22Rv1 (cell line): Measurements from ENCODE around the gene SART3.

Source experiments
- ZFX ChIP-seq: fragments of 450-650 bp; IDR thresholded peaks from 2 replicates; pipeline ENCODE4 v1.6.1; 2017; ENCODE audit warnings: antibody characterized with exemption, borderline replicate concordance
- TF ChIP-seq, protein P1 (sequence below): fragments of 450-650 bp; IDR thresholded peaks from 2 replicates; pipeline ENCODE4 v1.5.1; 2017; ENCODE audit warnings: mild to moderate bottlenecking

DNA sequence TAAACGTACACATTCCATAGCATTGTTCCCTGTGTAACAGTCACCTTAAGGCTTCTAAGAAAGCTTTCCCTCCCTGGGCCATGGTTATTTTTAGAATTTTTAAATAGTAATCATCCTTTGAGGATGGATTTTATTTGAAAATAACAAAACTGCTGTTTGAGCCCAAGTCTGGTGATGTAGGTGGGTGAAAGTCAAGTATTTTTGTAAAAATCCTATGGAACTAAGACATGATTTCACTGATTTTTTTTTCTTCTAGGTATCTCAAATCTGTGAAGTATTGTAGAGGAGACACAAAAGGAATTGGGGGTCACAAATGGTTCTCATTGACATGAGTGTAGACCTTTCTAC is 2.8 kb upstream of the SART3 start:
- TF ChIP-seq, protein P1, sequence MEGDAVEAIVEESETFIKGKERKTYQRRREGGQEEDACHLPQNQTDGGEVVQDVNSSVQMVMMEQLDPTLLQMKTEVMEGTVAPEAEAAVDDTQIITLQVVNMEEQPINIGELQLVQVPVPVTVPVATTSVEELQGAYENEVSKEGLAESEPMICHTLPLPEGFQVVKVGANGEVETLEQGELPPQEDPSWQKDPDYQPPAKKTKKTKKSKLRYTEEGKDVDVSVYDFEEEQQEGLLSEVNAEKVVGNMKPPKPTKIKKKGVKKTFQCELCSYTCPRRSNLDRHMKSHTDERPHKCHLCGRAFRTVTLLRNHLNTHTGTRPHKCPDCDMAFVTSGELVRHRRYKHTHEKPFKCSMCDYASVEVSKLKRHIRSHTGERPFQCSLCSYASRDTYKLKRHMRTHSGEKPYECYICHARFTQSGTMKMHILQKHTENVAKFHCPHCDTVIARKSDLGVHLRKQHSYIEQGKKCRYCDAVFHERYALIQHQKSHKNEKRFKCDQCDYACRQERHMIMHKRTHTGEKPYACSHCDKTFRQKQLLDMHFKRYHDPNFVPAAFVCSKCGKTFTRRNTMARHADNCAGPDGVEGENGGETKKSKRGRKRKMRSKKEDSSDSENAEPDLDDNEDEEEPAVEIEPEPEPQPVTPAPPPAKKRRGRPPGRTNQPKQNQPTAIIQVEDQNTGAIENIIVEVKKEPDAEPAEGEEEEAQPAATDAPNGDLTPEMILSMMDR = peak; percentile 71
- no peak for TF ChIP-seq ZFX
